Activated naive CD4-positive, alpha-beta T cell treated with anti-CD3 and anti-CD28 coated beads, Interleukin-2, amount 50 U/mL, for 24 hours (primary cell): Measurements from ENCODE around the gene ZCCHC9.
A peak's percentile ranks its signal among the peaks of the same experiment; 100 is the strongest.
"Not testable (repeated sequence)": the region's sequence is repeated elsewhere in the genome, so short reads cannot be mapped to it uniquely, and the experiment has no call there.

Source experiments
- H3K27ac Mint-ChIP-seq: one replicate; pipeline ENCODE4 v1.8.0; 2021; ENCODE audit warnings: mild to moderate bottlenecking, mixed read lengths
- H3K27me3 Mint-ChIP-seq: one replicate; pipeline ENCODE4 v1.8.0; 2021; ENCODE audit warnings: mixed read lengths
- H3K36me3 Mint-ChIP-seq: one replicate; pipeline ENCODE4 v1.8.0; 2021; ENCODE audit warnings: mixed read lengths
- H3K4me1 Mint-ChIP-seq: one replicate; pipeline ENCODE4 v1.8.0; 2021; ENCODE audit warnings: mixed read lengths
- H3K4me3 Mint-ChIP-seq: one replicate; pipeline ENCODE4 v1.8.0; 2021; ENCODE audit warnings: mild to moderate bottlenecking, mixed read lengths
- H3K9me3 Mint-ChIP-seq: one replicate; pipeline ENCODE4 v1.8.0; 2021; ENCODE audit warnings: mixed read lengths

Gene ZCCHC9

GRCh38 chr5:81292130-81292529 lies 9.3 kb upstream of the ZCCHC9 start:
- peaks cover 54% of the 10 kb centered on the region for H3K4me1 Mint-ChIP-seq
- no peaks in the 10 kb centered on the region for H3K27me3 Mint-ChIP-seq
- peaks cover 20% of the 10 kb centered on the region for H3K36me3 Mint-ChIP-seq
- no peak overlapping the region for H3K4me3 Mint-ChIP-seq
- H3K27ac Mint-ChIP-seq = no peak overlapping the region
- peaks cover 5% of the 10 kb centered on the region for H3K9me3 Mint-ChIP-seq

- H3K4me3 Mint-ChIP-seq, H3K27ac Mint-ChIP-seq, H3K9me3 Mint-ChIP-seq, H3K27me3 Mint-ChIP-seq: not testable (repeated sequence)
- Mint-ChIP-seq H3K36me3 (peaks cover 20% of the 10 kb centered on the region), H3K4me1 (peaks cover 68% of the 10 kb centered on the region)
Measured at GRCh38 chr5:81294021-81294420, 7.4 kb upstream of the ZCCHC9 start.

GRCh38 chr5:81297531-81297930 lies 3.9 kb upstream of the ZCCHC9 start:
- Mint-ChIP-seq H3K36me3 (peaks cover 14% of the 10 kb centered on the region), H3K4me1 (peaks cover 57% of the 10 kb centered on the region)

GRCh38 chr5:81300921-81301270 lies 491 bp upstream of the ZCCHC9 start:
- Mint-ChIP-seq H3K36me3 (peaks cover 6% of the 10 kb centered on the region), H3K4me1 (peaks cover 64% of the 10 kb centered on the region), H3K27me3 (no peaks in the 10 kb centered on the region), H3K4me3 (peak overlapping the region; percentile 93), H3K27ac (peak overlapping the region; percentile 94), H3K9me3 (no peaks in the 10 kb centered on the region)

More at GRCh38 chr5:81297531-81297930, 3.9 kb upstream of the ZCCHC9 start:
- no peak overlapping the region for H3K27ac Mint-ChIP-seq
- no peaks in the 10 kb centered on the region for H3K9me3 Mint-ChIP-seq
- no peak overlapping the region for H3K4me3 Mint-ChIP-seq
- H3K27me3 Mint-ChIP-seq = no peaks in the 10 kb centered on the region

- Mint-ChIP-seq H3K9me3 (no peaks in the 10 kb centered on the region), H3K27me3 (no peaks in the 10 kb centered on the region), H3K4me3 (peak overlapping the region; percentile 93), H3K27ac (no peak overlapping the region), H3K36me3 (peaks cover 3% of the 10 kb centered on the region), H3K4me1 (peaks cover 61% of the 10 kb centered on the region)
Measured at GRCh38 chr5:81302596-81302995, 1.2 kb downstream of the ZCCHC9 start.

- no peaks in the 10 kb centered on the region for H3K9me3 Mint-ChIP-seq
- H3K4me1 Mint-ChIP-seq = peaks cover 53% of the 10 kb centered on the region
- H3K36me3 Mint-ChIP-seq = peaks cover 3% of the 10 kb centered on the region
- no peaks in the 10 kb centered on the region for H3K27me3 Mint-ChIP-seq
- H3K27ac Mint-ChIP-seq = no peak overlapping the region
- H3K4me3 Mint-ChIP-seq = peak overlapping the region; percentile 42
Measured at GRCh38 chr5:81303563-81303962, 2.2 kb downstream of the ZCCHC9 start.

- H3K27me3 Mint-ChIP-seq = no peaks in the 10 kb centered on the region
- H3K9me3 Mint-ChIP-seq = no peaks in the 10 kb centered on the region
- H3K36me3 Mint-ChIP-seq = peaks cover 4% of the 10 kb centered on the region
- H3K4me1 Mint-ChIP-seq = peaks cover 34% of the 10 kb centered on the region
- no peak overlapping the region for H3K27ac Mint-ChIP-seq
- no peak overlapping the region for H3K4me3 Mint-ChIP-seq
Measured at GRCh38 chr5:81305785-81306184, 4.4 kb downstream of the ZCCHC9 start.

GRCh38 chr5:81308836-81309235 lies 7.4 kb downstream of the ZCCHC9 start:
- Mint-ChIP-seq H3K36me3 (peaks cover 8% of the 10 kb centered on the region), H3K9me3 (no peaks in the 10 kb centered on the region), H3K4me3 (no peak overlapping the region), H3K27me3 (no peaks in the 10 kb centered on the region), H3K4me1 (peaks cover 18% of the 10 kb centered on the region), H3K27ac (no peak overlapping the region)

GRCh38 chr5:81310402-81311063 lies 9.1 kb downstream of the ZCCHC9 start:
- Mint-ChIP-seq H3K4me1 (peaks cover 6% of the 10 kb centered on the region), H3K4me3 (no peak overlapping the region), H3K27ac (peak overlapping the region; percentile 23), H3K27me3 (no peaks in the 10 kb centered on the region), H3K9me3 (no peaks in the 10 kb centered on the region), H3K36me3 (peaks cover 10% of the 10 kb centered on the region)

- H3K9me3 Mint-ChIP-seq = no peaks in the 10 kb centered on the region
- H3K36me3 Mint-ChIP-seq = peaks cover 10% of the 10 kb centered on the region
- no peaks in the 10 kb centered on the region for H3K27me3 Mint-ChIP-seq
- no peaks in the 10 kb centered on the region for H3K4me1 Mint-ChIP-seq
- no peak overlapping the region for H3K4me3 Mint-ChIP-seq
- H3K27ac Mint-ChIP-seq = no peak overlapping the region
Measured at GRCh38 chr5:81313278-81313677, 11.9 kb downstream of the ZCCHC9 start.

GRCh38 chr5:81313686-81314085 lies 12.3 kb downstream of the ZCCHC9 start:
- no peak overlapping the region for H3K27ac Mint-ChIP-seq
- H3K27me3 Mint-ChIP-seq = no peaks in the 10 kb centered on the region
- no peak overlapping the region for H3K4me3 Mint-ChIP-seq
- H3K9me3 Mint-ChIP-seq = no peaks in the 10 kb centered on the region
- H3K4me1 Mint-ChIP-seq = no peaks in the 10 kb centered on the region
- H3K36me3 Mint-ChIP-seq = peaks cover 10% of the 10 kb centered on the region

- H3K4me3 Mint-ChIP-seq = no peak overlapping the region
- H3K27ac Mint-ChIP-seq = peak overlapping the region; percentile 14
- no peaks in the 10 kb centered on the region for H3K4me1 Mint-ChIP-seq
- peaks cover 10% of the 10 kb centered on the region for H3K36me3 Mint-ChIP-seq
- no peaks in the 10 kb centered on the region for H3K27me3 Mint-ChIP-seq
- no peaks in the 10 kb centered on the region for H3K9me3 Mint-ChIP-seq
Measured at GRCh38 chr5:81314581-81314980, 13.2 kb downstream of the ZCCHC9 start.

- Mint-ChIP-seq H3K27ac (no peak overlapping the region), H3K36me3 (peaks cover 8% of the 10 kb centered on the region), H3K4me3 (no peak overlapping the region), H3K27me3 (no peaks in the 10 kb centered on the region), H3K4me1 (no peaks in the 10 kb centered on the region), H3K9me3 (no peaks in the 10 kb centered on the region)
Measured at GRCh38 chr5:81315336-81315735, 13.9 kb downstream of the ZCCHC9 start.

- Mint-ChIP-seq H3K4me3 (no peak overlapping the region), H3K4me1 (no peaks in the 10 kb centered on the region), H3K36me3 (peaks cover 8% of the 10 kb centered on the region), H3K9me3 (no peaks in the 10 kb centered on the region), H3K27ac (no peak overlapping the region), H3K27me3 (no peaks in the 10 kb centered on the region)
Measured at GRCh38 chr5:81315830-81316229, 14.4 kb downstream of the ZCCHC9 start.

GRCh38 chr5:81316571-81316970 lies 15.2 kb downstream of the ZCCHC9 start:
- Mint-ChIP-seq H3K27ac (no peak overlapping the region), H3K4me3 (no peak overlapping the region), H3K9me3 (no peaks in the 10 kb centered on the region), H3K36me3 (peaks cover 6% of the 10 kb centered on the region), H3K4me1 (no peaks in the 10 kb centered on the region), H3K27me3 (no peaks in the 10 kb centered on the region)

GRCh38 chr5:81317536-81317935 lies 16.1 kb downstream of the ZCCHC9 start:
- no peaks in the 10 kb centered on the region for H3K4me1 Mint-ChIP-seq
- H3K36me3 Mint-ChIP-seq = peaks cover 6% of the 10 kb centered on the region
- no peak overlapping the region for H3K27ac Mint-ChIP-seq
- H3K4me3 Mint-ChIP-seq = no peak overlapping the region
- no peaks in the 10 kb centered on the region for H3K9me3 Mint-ChIP-seq
- H3K27me3 Mint-ChIP-seq = no peaks in the 10 kb centered on the region

- Mint-ChIP-seq H3K4me1 (no peaks in the 10 kb centered on the region), H3K27ac (no peak overlapping the region), H3K27me3 (peaks cover 2% of the 10 kb centered on the region), H3K36me3 (no peaks in the 10 kb centered on the region), H3K4me3 (no peak overlapping the region), H3K9me3 (no peaks in the 10 kb centered on the region)
Measured at GRCh38 chr5:81326554-81326953, 25.2 kb downstream of the ZCCHC9 start.
